ENCODE results near the gene PRKACA.
A peak's percentile ranks its signal among the peaks of the same experiment; 100 is the strongest.

Gene PRKACA

DNA sequence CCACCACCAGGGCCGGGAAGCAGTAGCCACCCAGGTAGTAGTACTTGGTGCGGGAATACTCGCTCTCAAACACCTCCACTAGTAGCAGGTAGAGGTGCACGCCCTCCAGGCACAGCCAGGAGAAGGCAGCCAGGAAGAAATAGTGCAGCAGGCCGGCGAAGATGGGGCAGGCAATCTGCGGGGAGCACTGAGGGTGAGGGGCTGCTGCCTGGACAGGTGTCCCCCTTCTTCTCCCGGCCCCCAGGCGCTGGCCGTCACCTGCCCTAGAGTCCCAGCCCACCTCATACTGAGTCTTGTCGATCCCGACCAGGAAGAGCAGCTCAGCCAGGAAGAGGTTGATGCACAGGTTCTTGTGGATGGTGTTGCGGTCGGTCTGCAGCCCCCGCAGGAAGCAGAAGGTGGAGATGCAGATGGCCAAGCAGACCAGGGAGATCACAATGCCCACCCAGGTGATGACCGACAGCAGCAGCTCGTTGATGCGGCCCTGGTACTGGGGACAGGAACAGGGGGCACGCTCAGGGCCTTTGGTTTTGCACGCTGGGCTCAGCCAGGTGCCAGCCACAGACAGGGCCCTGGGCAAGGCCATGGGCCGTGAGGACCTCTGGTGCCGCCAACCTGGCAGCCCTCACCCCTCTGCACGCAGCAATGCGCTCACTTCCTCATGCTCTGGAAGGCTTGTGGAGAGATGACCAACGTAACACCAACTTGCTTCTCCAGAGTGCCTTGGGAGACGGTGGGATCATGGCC lies 39.6 kb upstream of the PRKACA start:
- no peak overlapping the region for H3K4me3 ChIP-seq (ENCODE audit: low read length)
- H3K36me3 ChIP-seq (ENCODE audit: insufficient read depth, low read length) = peaks cover 92% of the 10 kb centered on the region
- 95% methylated on average over 26 of the region's 26 CpGs for WGBS
- no peaks in the 10 kb centered on the region for H3K27me3 ChIP-seq (ENCODE audit: insufficient read depth, low read length)
- H3K4me1 ChIP-seq (ENCODE audit: insufficient read depth, low read length) = no peaks in the 10 kb centered on the region
- no peaks in the 10 kb centered on the region for H3K9me3 ChIP-seq (ENCODE audit: insufficient read depth, low read depth, low read length)
- H3K27ac ChIP-seq (ENCODE audit: low read depth, low read length) = no peak overlapping the region
- no peak overlapping the region for H3K9ac ChIP-seq (ENCODE audit: low read depth, low read length)

DNA sequence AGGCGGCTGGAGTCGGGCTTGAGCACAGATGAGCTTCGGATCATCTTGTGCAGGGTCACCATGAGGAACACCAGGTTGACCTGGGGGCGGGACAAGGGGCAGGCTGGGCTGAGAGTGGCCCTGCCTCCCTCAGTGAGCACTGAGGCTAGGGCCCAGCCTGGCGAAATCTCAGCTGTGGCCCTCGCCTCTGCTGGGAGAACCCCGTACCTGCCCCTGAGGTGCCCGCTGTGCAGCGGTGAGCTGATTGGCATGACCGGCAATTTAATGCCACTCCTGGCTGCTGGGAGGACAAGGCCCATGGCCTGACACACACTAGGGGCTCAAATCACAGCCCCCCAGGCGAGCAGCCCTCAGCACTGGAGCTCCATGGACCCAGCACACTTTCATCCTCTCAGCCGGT lies 38.6 kb upstream of the PRKACA start:
- H3K9ac ChIP-seq (ENCODE audit: low read depth, low read length) = no peak overlapping the region
- no peaks in the 10 kb centered on the region for H3K27me3 ChIP-seq (ENCODE audit: insufficient read depth, low read length)
- H3K4me3 ChIP-seq (ENCODE audit: low read length) = no peak overlapping the region
- peaks cover 93% of the 10 kb centered on the region for H3K36me3 ChIP-seq (ENCODE audit: insufficient read depth, low read length)
- H3K9me3 ChIP-seq (ENCODE audit: insufficient read depth, low read depth, low read length) = no peaks in the 10 kb centered on the region
- 95% methylated on average over 11 of the region's 12 CpGs for WGBS
- no peak overlapping the region for H3K27ac ChIP-seq (ENCODE audit: low read depth, low read length)
- H3K4me1 ChIP-seq (ENCODE audit: insufficient read depth, low read length) = no peaks in the 10 kb centered on the region

DNA sequence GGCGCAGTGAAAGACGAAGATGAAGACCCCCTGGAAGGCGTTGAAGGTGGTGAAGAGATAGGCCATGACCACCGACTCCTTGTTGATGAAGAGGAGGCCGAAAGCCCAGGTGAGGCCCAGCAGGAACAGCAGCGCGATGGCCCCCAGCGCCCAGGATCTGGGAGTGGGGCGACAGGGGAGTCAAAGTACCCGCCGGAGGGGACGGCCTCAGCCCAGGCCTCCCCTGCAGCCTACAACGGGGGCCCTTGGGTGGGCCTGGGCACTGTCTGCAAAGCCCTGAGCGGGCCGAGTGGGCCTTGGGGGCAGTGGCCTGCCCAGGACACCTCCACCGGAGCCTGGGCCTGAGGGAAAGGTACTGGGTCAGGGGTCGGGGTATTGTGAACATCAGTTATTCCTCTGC lies 37.8 kb upstream of the PRKACA start:
- Histone ChIP-seq H3K9me3 (ENCODE audit: insufficient read depth, low read depth, low read length) (no peaks in the 10 kb centered on the region), H3K4me3 (ENCODE audit: low read length) (no peak overlapping the region), H3K4me1 (ENCODE audit: insufficient read depth, low read length) (peaks cover under 1% of the 10 kb centered on the region; the same call in 1 of the 2 replicates), H3K36me3 (ENCODE audit: insufficient read depth, low read length) (peaks cover 92% of the 10 kb centered on the region), H3K9ac (ENCODE audit: low read depth, low read length) (no peak overlapping the region), H3K27ac (ENCODE audit: low read depth, low read length) (no peak overlapping the region), H3K27me3 (ENCODE audit: insufficient read depth, low read length) (no peaks in the 10 kb centered on the region)
- 96% methylated on average over 17 of the region's 17 CpGs for WGBS

DNA sequence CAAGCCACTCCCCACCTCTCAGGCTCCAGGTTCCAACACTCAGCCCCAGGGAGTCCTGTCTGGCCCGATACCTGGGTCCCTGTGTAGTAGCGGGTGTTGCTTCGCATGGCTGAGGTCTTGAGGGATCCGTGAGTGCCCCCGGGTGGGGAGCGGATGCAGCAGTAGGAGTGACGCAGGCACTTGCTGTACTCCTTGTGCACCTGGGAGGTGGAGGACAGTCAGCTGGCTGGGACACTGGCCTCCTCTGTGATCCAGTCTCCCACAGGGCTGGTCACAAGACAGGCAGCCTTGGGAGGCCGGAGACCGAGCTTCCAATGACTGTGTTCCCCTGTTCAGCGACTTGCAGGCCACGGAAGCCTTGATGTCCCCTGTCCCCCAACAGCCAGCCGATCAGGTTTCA lies 35.2 kb upstream of the PRKACA start:
- no peaks in the 10 kb centered on the region for H3K9me3 ChIP-seq (ENCODE audit: insufficient read depth, low read depth, low read length)
- peaks cover 69% of the 10 kb centered on the region for H3K36me3 ChIP-seq (ENCODE audit: insufficient read depth, low read length)
- no peaks in the 10 kb centered on the region for H3K27me3 ChIP-seq (ENCODE audit: insufficient read depth, low read length)
- no peak overlapping the region for H3K9ac ChIP-seq (ENCODE audit: low read depth, low read length)
- no peak overlapping the region for H3K27ac ChIP-seq (ENCODE audit: low read depth, low read length)
- WGBS = 94% methylated on average over 12 of the region's 12 CpGs
- H3K4me1 ChIP-seq (ENCODE audit: insufficient read depth, low read length) = peaks cover 22% of the 10 kb centered on the region
- H3K4me3 ChIP-seq (ENCODE audit: low read length) = no peak overlapping the region

DNA sequence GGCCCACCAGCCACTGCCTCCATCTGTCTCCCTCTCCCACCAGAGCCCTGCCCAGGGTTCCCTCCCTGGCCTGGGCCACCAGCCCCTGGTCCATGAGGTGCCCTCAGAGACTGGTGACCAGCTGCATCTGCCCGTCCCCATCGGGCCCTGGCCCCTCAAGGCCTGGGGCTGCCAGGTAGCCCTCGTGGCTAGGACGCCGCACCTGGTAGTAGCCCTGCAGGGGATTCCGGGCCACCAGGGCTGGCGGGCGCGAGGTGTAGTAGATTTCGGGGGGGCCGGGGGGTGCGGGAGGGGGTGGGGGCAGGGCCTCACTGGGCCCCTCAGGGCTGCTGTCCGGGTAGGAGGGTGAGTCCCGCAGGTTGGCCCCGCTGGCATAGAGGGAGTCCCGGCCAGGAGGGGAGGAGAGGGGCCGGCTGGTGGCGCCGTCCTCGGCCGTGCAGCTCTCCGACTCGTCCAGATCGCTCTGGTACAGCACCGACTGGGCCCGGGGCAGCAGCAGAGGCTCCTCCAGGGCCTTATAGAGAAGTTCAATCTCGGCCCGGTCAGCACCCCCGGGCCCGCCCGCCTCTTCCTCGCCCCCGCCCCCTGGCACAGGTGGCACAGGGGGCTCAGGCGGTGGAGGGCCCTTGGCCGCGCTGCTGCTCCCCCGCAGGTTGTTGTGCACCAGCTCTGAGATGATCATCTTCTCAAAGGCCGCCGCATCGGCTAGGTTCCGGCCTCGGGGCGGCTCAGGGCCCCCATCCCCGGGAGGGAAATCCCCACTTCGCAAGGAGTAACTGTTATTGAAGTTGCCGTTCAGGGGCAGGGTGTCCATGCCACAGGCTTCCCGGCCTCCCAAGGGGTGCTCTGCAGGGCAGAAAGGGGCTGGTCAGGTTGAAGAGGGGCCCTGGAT lies 33.5 kb upstream of the PRKACA start:
- H3K4me3 ChIP-seq (ENCODE audit: low read length) = no peak overlapping the region
- H3K36me3 ChIP-seq (ENCODE audit: insufficient read depth, low read length) = peaks cover 53% of the 10 kb centered on the region
- WGBS = 95% methylated on average over 47 of the region's 47 CpGs
- peak overlapping the region; percentile 35; the same call in 1 of the 2 replicates for H3K27ac ChIP-seq (ENCODE audit: low read depth, low read length)
- no peaks in the 10 kb centered on the region for H3K9me3 ChIP-seq (ENCODE audit: insufficient read depth, low read depth, low read length)
- H3K27me3 ChIP-seq (ENCODE audit: insufficient read depth, low read length) = no peaks in the 10 kb centered on the region
- H3K9ac ChIP-seq (ENCODE audit: low read depth, low read length) = no peak overlapping the region
- peaks cover 22% of the 10 kb centered on the region for H3K4me1 ChIP-seq (ENCODE audit: insufficient read depth, low read length)

DNA sequence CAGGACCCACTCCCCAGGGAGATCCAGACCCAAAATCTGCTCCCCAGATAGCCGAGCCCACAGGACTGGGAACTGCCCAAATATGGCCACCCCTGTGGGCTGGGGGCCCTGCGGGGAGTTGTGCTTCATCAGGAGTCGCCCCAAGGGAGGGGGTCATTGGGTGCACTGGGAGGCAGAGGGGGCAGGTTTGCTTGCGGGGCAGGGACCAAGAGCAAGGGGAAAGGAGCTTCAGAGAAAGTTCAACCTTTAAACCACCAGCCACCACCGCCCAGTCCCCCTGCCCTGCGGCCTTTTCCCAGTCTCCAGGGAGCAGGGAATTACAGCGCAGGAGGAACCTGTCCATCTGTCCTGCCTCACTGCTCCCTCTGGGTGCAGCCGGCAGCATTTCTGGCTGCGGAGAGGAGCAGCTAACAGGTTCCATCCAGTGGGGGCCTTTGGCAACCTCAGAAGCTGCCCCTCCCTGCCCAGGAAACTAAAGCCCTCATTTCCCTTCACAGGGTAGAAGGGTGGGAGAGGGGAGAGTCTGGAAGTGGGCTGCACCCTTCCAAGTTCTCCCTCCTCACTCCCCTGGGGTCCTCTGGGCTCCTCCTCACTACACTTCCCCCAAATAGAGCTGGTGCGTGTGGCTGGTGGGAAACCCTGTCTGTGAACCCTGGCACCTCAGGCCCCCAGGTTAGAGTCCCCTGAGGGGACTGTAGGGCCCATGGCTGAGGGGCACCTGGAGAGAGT lies 32.6 kb upstream of the PRKACA start:
- Histone ChIP-seq H3K9ac (ENCODE audit: low read depth, low read length) (no peak overlapping the region), H3K27ac (ENCODE audit: low read depth, low read length) (peak overlapping the region; percentile 52; the same call in 1 of the 2 replicates), H3K4me1 (ENCODE audit: insufficient read depth, low read length) (peaks cover 22% of the 10 kb centered on the region), H3K36me3 (ENCODE audit: insufficient read depth, low read length) (peaks cover 45% of the 10 kb centered on the region), H3K27me3 (ENCODE audit: insufficient read depth, low read length) (no peaks in the 10 kb centered on the region), H3K4me3 (ENCODE audit: low read length) (no peak overlapping the region), H3K9me3 (ENCODE audit: insufficient read depth, low read depth, low read length) (no peaks in the 10 kb centered on the region)
- 82% methylated on average over 10 of the region's 10 CpGs for WGBS

DNA sequence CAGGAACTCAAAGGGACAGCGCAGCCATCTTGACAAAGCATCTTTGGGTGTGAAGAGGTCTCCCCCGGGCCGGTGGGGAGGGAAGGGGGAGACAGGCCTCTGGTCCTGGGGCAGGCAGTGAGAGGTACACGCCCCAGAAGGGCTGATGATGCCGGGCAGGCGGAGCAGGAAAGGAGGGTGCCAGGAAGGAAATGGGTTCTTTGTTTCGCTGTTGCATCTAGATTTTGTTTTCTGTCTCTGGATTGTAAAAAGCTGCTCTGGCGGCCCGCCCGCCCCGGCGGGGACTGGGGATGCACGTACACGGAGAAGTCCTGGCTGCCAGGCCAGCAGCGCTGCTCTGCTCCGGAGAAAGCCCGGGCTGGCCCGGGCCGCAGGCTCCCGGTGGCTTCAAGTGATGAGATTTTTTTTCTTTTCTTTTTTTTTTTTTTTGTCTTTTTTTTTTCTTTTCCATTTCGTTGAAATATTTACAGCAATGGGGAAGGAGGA lies 32.0 kb upstream of the PRKACA start:
- 89% methylated on average over 17 of the region's 21 CpGs for WGBS

DNA sequence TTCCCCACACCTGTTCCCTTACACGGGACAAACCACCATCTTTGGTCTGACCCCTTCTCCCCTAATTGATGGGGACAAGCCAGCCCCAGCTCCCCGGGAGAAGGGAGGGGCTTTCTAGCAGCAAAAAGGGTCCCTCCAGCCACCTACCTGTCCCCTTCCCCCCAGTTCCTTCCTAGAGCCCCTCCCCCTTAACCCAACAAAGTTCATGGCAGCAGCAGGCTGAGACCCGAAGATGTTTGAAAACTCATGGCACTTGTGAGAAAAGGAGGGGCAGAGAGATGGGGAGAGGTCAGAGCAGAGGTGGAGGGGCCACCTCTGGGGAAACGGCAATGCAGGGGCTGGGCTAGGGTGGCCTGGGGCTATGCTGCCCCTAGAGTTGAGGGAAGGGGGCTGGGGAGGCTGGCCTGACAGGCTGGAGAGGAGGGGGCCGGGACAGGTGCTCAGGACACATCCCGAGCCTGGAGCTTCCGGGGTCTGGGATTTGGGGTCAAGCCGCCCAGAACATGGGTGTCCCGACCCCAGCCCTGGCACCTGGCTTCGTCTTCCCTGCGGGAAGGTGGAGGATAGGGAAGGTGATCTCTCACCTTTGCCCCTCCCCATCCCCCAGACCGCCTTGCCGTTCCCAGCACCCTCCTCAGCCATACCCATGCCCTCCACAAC lies 31.3 kb upstream of the PRKACA start:
- Histone ChIP-seq H3K36me3 (ENCODE audit: insufficient read depth, low read length) (peaks cover 33% of the 10 kb centered on the region), H3K9me3 (ENCODE audit: insufficient read depth, low read depth, low read length) (no peaks in the 10 kb centered on the region), H3K9ac (ENCODE audit: low read depth, low read length) (0 out of 2 replicates have a peak overlapping the region, but pooled peaks have one; percentile 24), H3K27ac (ENCODE audit: low read depth, low read length) (no peak overlapping the region; the same call in 1 of the 2 replicates), H3K27me3 (ENCODE audit: insufficient read depth, low read length) (no peaks in the 10 kb centered on the region), H3K4me3 (ENCODE audit: low read length) (no peak overlapping the region), H3K4me1 (ENCODE audit: insufficient read depth, low read length) (peaks cover 22% of the 10 kb centered on the region)
- 80% methylated on average over 13 of the region's 13 CpGs for WGBS

More for the DNA sequence above, 32.0 kb upstream of the PRKACA start:
- no peak overlapping the region for H3K4me3 ChIP-seq (ENCODE audit: low read length)
- H3K9ac ChIP-seq (ENCODE audit: low read depth, low read length) = no peak overlapping the region
- no peaks in the 10 kb centered on the region for H3K27me3 ChIP-seq (ENCODE audit: insufficient read depth, low read length)
- H3K27ac ChIP-seq (ENCODE audit: low read depth, low read length) = peak overlapping the region; percentile 41; the same call in 1 of the 2 replicates
- H3K9me3 ChIP-seq (ENCODE audit: insufficient read depth, low read depth, low read length) = no peaks in the 10 kb centered on the region
- H3K4me1 ChIP-seq (ENCODE audit: insufficient read depth, low read length) = peaks cover 22% of the 10 kb centered on the region
- peaks cover 40% of the 10 kb centered on the region for H3K36me3 ChIP-seq (ENCODE audit: insufficient read depth, low read length)

DNA sequence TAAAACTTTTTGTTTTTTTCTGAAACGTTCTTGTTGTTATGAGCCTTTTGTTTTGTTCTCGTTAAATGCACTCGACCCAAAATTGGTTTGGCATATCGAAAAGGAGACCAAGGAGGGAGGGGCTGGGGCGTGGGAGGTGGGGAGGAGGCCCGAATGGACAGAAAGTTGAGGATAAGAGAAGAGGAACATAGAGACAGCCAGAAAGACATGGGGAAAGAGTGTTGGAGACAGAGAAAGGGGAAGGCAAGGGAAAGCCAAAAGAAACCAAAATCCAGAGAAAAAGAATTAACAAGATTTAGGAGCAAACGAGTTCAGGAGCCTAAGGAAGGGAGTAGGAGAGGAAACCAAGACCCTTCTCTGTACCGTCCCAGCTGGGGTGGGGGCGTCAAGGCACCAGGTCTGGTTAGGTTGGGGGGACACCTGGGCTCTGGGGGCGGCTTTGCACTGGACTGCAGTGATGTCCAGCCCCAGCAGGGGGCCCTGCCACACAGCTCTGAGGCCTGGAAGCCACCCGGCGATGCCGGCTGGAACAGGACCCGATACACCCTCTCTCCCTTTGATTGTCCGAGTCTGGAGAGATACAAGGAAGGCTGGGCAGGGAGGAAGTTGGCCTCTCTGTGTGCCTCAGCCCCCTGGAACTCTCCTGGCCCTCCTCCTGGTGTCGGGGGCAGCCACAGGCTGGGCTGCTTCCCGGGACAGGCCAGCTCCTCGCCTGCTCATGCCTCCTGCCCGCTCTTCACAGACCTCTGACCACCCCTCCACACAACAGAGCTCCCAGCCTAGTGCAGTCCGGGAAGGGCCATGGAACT lies 30.4 kb upstream of the PRKACA start:
- WGBS = 75% methylated on average over 20 of the region's 20 CpGs
- Histone ChIP-seq H3K9ac (ENCODE audit: low read depth, low read length) (0 out of 2 replicates have a peak overlapping the region, but pooled peaks have one; percentile 24), H3K27me3 (ENCODE audit: insufficient read depth, low read length) (no peaks in the 10 kb centered on the region), H3K4me3 (ENCODE audit: low read length) (no peak overlapping the region), H3K4me1 (ENCODE audit: insufficient read depth, low read length) (peaks cover 22% of the 10 kb centered on the region), H3K9me3 (ENCODE audit: insufficient read depth, low read depth, low read length) (no peaks in the 10 kb centered on the region), H3K27ac (ENCODE audit: low read depth, low read length) (no peak overlapping the region; the same call in 1 of the 2 replicates), H3K36me3 (ENCODE audit: insufficient read depth, low read length) (peaks cover 25% of the 10 kb centered on the region)

DNA sequence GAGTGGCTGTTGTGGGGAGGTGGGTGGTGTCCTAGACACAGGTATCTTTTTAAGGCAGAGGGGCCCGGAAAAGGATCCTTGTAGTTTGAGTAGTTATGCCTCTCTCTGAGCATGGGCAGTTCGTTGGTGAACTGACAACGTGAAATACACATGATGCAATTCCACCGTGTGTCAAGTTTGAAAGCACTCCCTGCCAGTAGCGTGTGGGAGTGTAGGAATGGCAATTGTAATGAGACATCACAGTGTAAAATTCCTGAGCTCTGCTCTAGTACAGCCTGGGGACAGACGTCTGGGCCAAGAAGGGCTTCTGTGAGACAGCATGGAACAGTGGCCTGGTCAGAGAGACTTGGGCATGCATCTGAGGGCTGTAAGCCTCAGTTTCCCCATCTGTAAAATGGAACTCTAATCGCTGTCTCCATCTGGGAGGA lies 29.2 kb upstream of the PRKACA start:
- WGBS = 80% methylated on average over 7 of the region's 7 CpGs

More for the DNA sequence above, 29.2 kb upstream of the PRKACA start:
- Histone ChIP-seq H3K4me1 (ENCODE audit: insufficient read depth, low read length) (peaks cover 22% of the 10 kb centered on the region), H3K9me3 (ENCODE audit: insufficient read depth, low read depth, low read length) (no peaks in the 10 kb centered on the region), H3K36me3 (ENCODE audit: insufficient read depth, low read length) (peaks cover 13% of the 10 kb centered on the region), H3K9ac (ENCODE audit: low read depth, low read length) (no peak overlapping the region), H3K27ac (ENCODE audit: low read depth, low read length) (no peak overlapping the region), H3K4me3 (ENCODE audit: low read length) (no peak overlapping the region), H3K27me3 (ENCODE audit: insufficient read depth, low read length) (no peaks in the 10 kb centered on the region)

All from HUES64 (cell line).